HUES48 (cell line): ENCODE results near the gene TBC1D26.
"Not testable (repeated sequence)": the region's sequence is repeated elsewhere in the genome, so short reads cannot be mapped to it uniquely, and the experiment has no call there.

Experiments used
- H3K27ac ChIP-seq: one replicate; pipeline ENCODE4 v1.7.0; 2013; ENCODE audit warnings: low read depth, low read length, inconsistent platforms
- H3K27me3 ChIP-seq: 2 replicates; pipeline ENCODE4 v1.6.1; 2013; ENCODE audit warnings: mild to moderate bottlenecking, low read length; ENCODE audit not compliant: control insufficient read depth, insufficient read depth
- H3K36me3 ChIP-seq: 2 replicates; pipeline ENCODE4 v1.6.1; 2013; ENCODE audit warnings: low read length; ENCODE audit not compliant: control insufficient read depth, insufficient read depth
- H3K4me1 ChIP-seq: 2 replicates; pipeline ENCODE4 v1.6.1; 2013; ENCODE audit warnings: mild to moderate bottlenecking, low read length; ENCODE audit not compliant: control insufficient read depth, insufficient read depth
- H3K4me3 ChIP-seq: 2 replicates; pipeline ENCODE4 v1.5.1; 2013; ENCODE audit warnings: mild to moderate bottlenecking, low read depth, low read length
- H3K9ac ChIP-seq: 2 replicates; pipeline ENCODE4 v1.6.1; 2013; ENCODE audit warnings: mild to moderate bottlenecking, low read depth, low read length, moderate library complexity
- H3K9me3 ChIP-seq: 2 replicates; pipeline ENCODE4 v1.6.1; 2013; ENCODE audit warnings: low read length; ENCODE audit not compliant: control insufficient read depth, insufficient read depth

TBC1D26 gene

GRCh38 chr17:15731900-15732299 is at the start of gene TBC1D26:
Gene TBC1D26 (plus strand): TSS chr17:15732283. CDS start chr17:15735349, 3,066 bp downstream.
- H3K4me1 ChIP-seq, H3K27me3 ChIP-seq, H3K4me3 ChIP-seq, H3K27ac ChIP-seq, H3K9me3 ChIP-seq, H3K9ac ChIP-seq, H3K36me3 ChIP-seq: not testable (repeated sequence)

- not testable (repeated sequence) for H3K27me3 ChIP-seq, H3K4me1 ChIP-seq, H3K36me3 ChIP-seq, H3K9me3 ChIP-seq, H3K9ac ChIP-seq, H3K27ac ChIP-seq
- H3K4me3 ChIP-seq = peak overlapping the region; percentile 72
Observed at GRCh38 chr17:15683135-15683534, 48.9 kb upstream of the TBC1D26 start.

- Histone ChIP-seq H3K9ac (peak within 1 kb of the TSS; percentile 60), H3K4me3 (peak within 1 kb of the TSS; percentile 72)
- not testable (repeated sequence) for H3K27me3 ChIP-seq, H3K36me3 ChIP-seq, H3K9me3 ChIP-seq, H3K27ac ChIP-seq, H3K4me1 ChIP-seq
Observed at GRCh38 chr17:15683824-15684478, 48.1 kb upstream of the TBC1D26 start, which contains the start of gene TRIM16. Gene TRIM16 (minus strand): TSS chr17:15684311. CDS start chr17:15651609, 32,702 bp downstream.

- H3K9ac ChIP-seq, H3K27me3 ChIP-seq, H3K9me3 ChIP-seq, H3K27ac ChIP-seq, H3K4me3 ChIP-seq, H3K36me3 ChIP-seq, H3K4me1 ChIP-seq: not testable (repeated sequence)
Observed at GRCh38 chr17:15687494-15687893, 44.6 kb upstream of the TBC1D26 start.

- Histone ChIP-seq H3K36me3 (peaks cover 19% of the 10 kb centered on the region), H3K4me3 (peak overlapping the region; percentile 75), H3K9ac (peak overlapping the region; percentile 35; the same call in 1 of the 2 replicates)
- H3K9me3 ChIP-seq, H3K27me3 ChIP-seq, H3K27ac ChIP-seq, H3K4me1 ChIP-seq: not testable (repeated sequence)
Observed at GRCh38 chr17:15698967-15699366, 33.1 kb upstream of the TBC1D26 start.

GRCh38 chr17:15699413-15699924 is 32.6 kb upstream of the TBC1D26 start, which contains the start of gene ZNF286A:
Gene ZNF286A (plus strand): TSS chr17:15699752. CDS start chr17:15700330, 578 bp downstream.
- not testable (repeated sequence) for H3K9me3 ChIP-seq, H3K27me3 ChIP-seq, H3K4me1 ChIP-seq, H3K27ac ChIP-seq
- Histone ChIP-seq H3K4me3 (peak within 1 kb of the TSS; percentile 75), H3K36me3 (peaks cover 19% of the 10 kb centered on the region), H3K9ac (peak within 1 kb of the TSS; percentile 69)

- not testable (repeated sequence) for H3K27ac ChIP-seq, H3K9me3 ChIP-seq, H3K27me3 ChIP-seq, H3K4me1 ChIP-seq
- H3K9ac ChIP-seq = peak overlapping the region; percentile 69
- H3K4me3 ChIP-seq = peak overlapping the region; percentile 75
- peaks cover 21% of the 10 kb centered on the region for H3K36me3 ChIP-seq
Observed at GRCh38 chr17:15699937-15700336, 32.1 kb upstream of the TBC1D26 start.

GRCh38 chr17:15704239-15704638 is 27.8 kb upstream of the TBC1D26 start:
- H3K27me3 ChIP-seq, H3K4me3 ChIP-seq, H3K9ac ChIP-seq, H3K4me1 ChIP-seq, H3K27ac ChIP-seq: not testable (repeated sequence)
- Histone ChIP-seq H3K9me3 (peaks cover 36% of the 10 kb centered on the region), H3K36me3 (peaks cover 60% of the 10 kb centered on the region)

- not testable (repeated sequence) for H3K27ac ChIP-seq, H3K4me1 ChIP-seq, H3K4me3 ChIP-seq, H3K27me3 ChIP-seq, H3K9ac ChIP-seq
- Histone ChIP-seq H3K9me3 (peaks cover 36% of the 10 kb centered on the region), H3K36me3 (peaks cover 60% of the 10 kb centered on the region)
Observed at GRCh38 chr17:15704813-15705212, 27.3 kb upstream of the TBC1D26 start.

- not testable (repeated sequence) for H3K4me1 ChIP-seq, H3K4me3 ChIP-seq, H3K9ac ChIP-seq, H3K27me3 ChIP-seq, H3K27ac ChIP-seq
- Histone ChIP-seq H3K36me3 (peaks cover 69% of the 10 kb centered on the region), H3K9me3 (peaks cover 56% of the 10 kb centered on the region)
Observed at GRCh38 chr17:15708879-15709278, 23.2 kb upstream of the TBC1D26 start.

- H3K27me3 ChIP-seq, H3K4me3 ChIP-seq, H3K4me1 ChIP-seq, H3K9ac ChIP-seq, H3K27ac ChIP-seq: not testable (repeated sequence)
- H3K9me3 ChIP-seq = peaks cover 44% of the 10 kb centered on the region
- H3K36me3 ChIP-seq = peaks cover 49% of the 10 kb centered on the region
Observed at GRCh38 chr17:15716601-15717563, 15.2 kb upstream of the TBC1D26 start.
